GM21367 (cell line): Measurements from ENCODE around the gene GOLGA8M.
"Not testable (repeated sequence)": the region's sequence is repeated elsewhere in the genome, so short reads cannot be mapped to it uniquely, and the experiment has no call there.

ENCODE experiments used
- ATAC-seq: cut with Tn5 transposase; IDR thresholded peaks from one replicate; pipeline ENCODE4 v1.9.1; 2021; ENCODE audit not compliant: unreplicated experiment

The GOLGA8M gene, protein sequence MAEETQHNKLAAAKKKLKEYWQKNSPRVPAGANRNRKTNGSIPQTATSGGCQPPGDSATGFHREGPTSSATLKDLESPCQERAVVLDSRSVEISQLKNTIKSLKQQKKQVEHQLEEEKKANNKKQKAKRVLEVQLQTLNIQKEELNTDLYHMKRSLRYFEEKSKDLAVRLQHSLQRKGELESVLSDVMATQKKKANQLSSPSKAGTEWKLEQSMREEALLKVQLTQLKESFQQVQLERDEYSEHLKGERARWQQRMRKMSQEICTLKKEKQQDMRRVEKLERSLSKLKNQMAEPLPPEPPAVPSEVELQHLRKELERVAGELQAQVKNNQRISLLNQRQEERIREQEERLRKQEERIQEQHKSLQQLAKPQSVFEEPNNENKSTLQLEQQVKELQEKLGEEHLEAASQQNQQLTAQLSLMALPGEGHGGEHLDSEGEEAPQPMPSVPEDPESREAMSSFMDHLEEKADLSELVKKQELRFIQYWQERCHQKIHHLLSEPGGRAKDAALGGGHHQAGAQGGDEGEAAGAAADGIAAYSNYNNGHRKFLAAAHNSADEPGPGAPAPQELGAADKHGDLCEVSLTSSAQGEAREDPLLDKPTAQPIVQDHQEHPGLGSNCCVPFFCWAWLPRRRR

DNA sequence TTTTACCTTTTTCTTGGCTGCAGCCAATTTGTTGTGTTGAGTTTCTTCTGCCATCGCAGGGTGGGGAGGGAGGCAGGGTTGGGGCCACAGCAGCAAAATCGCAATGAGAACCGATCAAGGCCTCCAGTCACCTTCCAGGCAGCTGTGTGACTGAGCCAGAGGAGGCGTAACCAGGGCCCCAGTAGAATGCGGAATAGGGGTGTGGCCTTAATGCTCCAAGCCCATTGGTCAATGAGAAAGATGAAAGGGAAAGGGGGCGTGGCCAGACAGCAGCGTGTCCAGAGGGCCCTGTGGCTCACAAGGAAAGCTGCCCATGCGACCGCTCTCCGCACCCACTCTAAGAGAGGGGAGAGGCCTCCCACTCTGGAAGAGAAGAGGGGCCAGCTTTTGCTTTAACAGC, at the start of gene GOLGA8M:
TSS of gene GOLGA8M (minus strand) at position 152 of the 400 bp plus-strand sequence. CDS start at position 54, 98 bp downstream.
- ATAC-seq, result not testable (repeated sequence)

DNA sequence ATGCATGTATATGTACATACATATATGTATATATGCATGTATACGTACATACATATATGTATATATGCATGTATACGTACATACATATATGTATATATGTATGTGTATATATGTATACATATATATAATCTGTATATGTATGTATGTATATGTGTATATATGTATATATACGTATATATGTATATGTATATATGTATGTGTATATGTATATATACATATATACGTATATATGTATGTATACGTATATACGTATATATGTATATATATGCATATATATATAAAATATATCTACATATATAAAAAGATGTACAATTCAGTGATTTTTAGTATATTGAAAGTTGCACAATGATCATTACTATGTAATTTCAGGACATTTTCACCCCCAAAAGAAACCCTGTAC, 30.7 kb upstream of the GOLGA8M start:
- not testable (repeated sequence) for ATAC-seq

DNA sequence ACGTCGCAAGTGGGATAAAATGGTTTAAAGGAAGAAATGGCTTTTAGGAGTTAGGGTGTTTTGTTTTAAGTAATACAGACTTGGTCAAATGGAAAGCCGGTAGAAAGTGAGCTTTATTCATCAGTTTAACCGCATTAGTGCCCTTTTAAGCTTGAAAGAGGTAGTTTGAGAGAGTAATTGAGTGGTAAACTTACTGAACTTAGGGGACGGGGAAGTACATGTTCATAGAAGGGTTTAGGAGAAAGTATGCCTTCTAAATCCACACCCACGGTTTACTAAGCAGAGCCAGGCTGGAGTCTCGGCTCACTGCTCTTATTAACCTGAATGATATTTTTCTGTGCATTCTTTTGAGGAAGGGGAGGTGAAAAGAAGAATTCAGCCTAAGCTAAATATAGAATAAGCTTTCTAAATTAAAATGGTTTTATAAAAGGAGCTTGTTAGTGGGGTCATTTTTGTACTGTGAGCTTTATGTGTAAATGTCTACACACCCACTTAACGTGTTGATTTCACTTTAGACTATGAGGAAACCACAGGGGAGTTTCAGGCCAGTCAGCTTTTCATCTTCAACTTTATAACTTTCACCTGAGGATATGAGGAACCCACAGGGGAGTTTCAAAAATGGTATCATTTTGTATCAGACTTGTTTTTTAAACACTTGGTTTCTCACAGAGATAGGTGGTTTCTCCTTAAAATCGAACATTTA, 26.5 kb upstream of the GOLGA8M start:
- peak; percentile 32 for ATAC-seq

DNA sequence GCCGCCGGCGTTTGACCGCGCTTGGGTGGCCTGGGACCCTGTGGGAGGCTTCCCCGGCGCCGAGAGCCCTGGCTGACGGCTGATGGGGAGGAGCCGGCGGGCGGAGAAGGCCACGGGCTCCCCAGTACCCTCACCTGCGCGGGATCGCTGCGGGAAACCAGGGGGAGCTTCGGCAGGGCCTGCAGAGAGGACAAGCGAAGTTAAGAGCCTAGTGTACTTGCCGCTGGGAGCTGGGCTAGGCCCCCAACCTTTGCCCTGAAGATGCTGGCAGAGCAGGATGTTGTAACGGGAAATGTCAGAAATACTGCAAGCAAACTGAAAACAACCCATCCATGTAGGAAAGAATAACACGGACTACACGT, 26.0 kb upstream of the GOLGA8M start:
- not testable (repeated sequence) for ATAC-seq

DNA sequence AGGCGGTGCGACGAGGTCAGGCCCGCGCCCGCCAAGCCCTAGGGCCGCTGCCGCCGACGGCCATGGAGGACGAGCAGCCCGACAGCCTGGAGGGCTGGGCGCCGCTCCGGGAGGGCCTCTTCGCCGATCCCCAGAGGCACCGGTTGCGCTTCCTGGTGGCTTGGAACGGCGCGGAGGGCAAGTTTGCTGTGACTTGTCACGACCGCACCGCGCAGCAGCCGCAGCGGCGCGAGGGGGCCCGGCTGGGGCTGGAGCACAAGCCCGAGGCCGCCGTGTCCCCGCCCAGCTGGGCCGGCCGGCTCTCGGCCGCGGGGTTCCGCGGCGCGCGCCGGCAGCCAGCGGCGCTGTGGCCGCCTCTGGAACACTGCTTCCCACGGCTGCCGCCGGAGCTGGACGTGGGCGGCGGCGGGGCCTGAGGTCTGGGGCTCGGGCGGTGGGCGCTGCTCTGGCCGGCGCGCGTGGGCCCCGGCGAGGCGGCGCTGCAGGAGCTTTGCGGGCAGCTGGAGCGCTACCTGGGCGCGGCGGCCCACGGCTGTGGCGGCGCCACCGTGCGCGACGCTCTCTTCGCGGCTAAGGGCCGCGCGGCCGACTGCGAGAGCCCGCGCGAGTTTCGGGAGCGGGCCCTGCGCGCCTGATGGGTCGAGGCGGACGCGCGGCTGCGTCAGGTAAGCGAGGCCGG, 25.4 kb upstream of the GOLGA8M start:
- not testable (repeated sequence) for ATAC-seq

DNA sequence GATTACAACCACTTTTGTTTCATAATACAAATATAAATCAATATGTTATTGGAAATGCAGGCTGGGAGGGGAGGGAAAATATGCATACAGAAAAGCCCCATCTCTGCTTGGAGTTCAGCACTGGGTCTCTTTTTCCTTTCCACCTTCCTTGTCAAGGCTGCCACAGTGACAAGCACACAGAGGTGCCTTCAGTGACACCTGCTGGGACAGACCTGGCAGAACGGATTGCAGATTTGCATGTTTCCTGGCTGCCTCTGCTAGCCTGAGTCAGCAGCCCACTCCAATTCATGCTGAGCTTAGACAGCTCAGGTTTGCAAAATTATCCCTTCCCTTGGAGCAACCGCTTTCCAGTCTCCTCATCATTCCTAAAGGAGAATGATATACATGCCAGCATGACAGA, 15.8 kb upstream of the GOLGA8M start:
- ATAC-seq, result not testable (repeated sequence)

DNA sequence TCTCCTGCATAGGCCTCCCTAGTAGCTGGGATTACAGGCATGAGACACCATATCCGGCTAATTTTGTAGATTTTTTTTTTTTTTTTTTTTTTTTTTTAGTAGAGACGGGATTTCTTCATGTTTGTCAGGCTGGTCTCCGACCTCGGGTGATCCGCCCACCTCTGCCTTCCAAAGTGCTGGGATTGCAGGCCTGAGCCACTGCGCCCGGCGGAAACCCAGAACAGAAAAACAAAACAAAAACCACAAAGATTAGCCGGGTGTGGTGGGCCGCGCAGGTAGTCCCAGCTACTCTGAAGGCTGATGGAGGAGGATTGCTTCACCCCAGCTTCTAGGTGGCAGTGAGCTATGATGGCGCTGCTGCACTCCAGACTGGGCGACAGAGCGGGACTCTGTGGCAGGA, 14.8 kb upstream of the GOLGA8M start:
- not testable (repeated sequence) for ATAC-seq

DNA sequence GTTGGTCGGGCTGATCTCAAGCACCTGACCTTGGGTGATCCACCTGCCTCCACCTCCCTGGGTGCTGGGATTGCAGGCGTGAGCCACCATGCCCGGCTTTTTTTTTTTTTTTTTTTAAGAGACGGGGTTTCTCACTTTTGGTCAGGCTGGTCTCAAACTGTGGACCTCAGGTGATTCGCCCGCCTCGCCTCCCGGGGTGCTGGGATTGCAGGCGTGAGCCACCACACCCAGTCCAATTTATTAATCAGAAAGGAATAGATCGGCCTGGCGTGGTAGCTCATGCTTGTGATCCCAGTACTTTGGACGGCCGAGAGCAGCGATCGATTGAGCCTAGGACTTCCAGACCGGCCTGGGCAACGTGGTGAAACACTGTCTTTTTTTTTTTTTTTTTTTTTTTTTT, 13.9 kb upstream of the GOLGA8M start:
- no peak for ATAC-seq

DNA sequence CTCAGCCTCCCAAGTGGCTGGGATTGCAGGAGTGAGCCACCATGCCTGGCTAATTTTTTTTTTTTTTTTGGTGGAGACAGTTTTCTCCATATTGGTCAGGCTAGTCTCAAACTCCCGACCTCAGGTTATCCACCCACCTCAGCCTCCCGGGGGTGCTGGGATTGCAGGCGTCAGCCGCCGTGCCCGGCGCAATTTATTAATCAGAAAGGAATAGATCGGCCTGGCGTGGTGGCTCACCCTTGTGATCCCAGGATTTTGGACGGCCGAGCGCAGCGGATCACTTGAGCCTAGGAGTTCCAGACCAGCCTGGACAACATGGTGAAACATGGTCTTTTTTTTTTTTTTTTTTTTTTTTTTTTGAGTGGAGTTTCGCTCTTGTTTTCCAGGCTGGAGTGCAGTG, 13.3 kb upstream of the GOLGA8M start:
- no peak for ATAC-seq

DNA sequence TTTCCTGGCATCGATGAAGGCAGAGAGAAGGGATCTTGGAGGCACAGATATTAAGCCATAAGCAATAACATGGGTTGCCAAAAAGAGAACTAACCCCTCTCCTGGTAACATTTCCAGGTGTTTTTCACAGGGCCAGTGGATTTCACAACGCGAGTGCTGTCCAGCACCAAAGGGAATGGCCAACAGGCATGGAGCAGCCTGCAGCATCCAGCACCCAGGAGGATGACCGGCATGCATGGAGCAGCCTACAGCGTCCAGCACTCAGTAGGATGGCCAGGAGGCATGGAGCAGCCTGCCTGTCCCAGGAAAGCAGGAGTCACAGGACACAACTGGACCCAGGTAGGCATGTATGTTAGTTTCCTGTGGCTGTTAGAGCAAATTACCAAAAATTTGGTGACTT, 11.8 kb upstream of the GOLGA8M start:
- ATAC-seq, result not testable (repeated sequence)

DNA sequence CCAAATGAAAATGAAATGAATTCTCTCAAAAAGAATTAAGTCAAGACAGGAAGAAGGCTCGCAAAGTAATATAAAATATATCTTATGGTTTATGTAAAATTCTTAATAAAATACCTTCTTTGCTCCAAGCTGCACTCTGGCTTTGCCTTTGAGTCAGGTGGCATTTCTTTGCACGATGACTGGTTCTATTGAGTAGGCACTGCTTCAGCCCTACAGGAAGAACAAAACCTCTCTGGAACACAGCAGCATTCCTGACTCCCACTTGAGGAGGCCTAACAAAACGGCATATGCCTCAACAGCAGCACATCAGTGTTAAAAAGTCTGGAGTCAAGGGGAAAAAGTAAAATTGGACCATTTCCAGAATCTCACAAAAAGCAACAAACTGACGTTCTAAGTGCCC, 7.4 kb upstream of the GOLGA8M start:
- not testable (repeated sequence) for ATAC-seq

DNA sequence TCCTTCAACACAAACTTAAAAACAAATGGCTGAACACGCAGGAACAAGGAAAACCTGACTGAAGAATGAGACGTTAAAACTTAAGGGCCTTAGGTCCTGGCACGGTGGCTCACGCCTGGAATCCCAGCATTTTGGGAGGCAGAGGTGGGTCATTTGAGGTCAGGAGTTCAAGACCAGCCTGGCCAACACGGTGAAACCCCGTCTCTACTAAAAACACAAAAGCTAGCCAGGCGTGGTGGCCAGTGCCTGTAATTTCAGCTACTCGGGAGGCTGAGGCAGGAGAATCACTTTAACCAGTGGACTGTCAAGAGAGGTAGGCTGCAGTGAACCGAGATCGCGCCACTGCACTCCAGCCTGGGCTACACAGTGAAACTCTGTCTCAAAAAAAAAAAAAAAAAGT, 6.4 kb upstream of the GOLGA8M start:
- not testable (repeated sequence) for ATAC-seq

DNA sequence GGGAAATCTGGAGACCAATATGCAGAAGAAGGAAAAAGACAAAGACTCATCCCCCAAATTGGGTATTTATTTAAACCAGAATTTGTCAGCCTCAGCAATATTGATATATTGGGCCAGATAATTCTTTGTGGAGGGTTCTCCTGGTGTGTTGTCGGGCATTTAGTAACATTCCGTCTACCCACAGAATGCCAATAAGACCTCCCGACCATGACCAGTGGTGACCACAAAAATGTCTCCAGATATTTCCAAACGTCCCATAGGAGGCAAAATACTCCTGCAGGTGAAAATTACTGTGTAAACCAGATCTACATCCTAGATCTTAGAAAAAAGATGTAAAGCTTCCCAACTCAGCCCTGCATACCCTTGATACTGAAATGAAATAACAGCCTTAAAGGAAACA, 2.0 kb upstream of the GOLGA8M start:
- not testable (repeated sequence) for ATAC-seq

DNA sequence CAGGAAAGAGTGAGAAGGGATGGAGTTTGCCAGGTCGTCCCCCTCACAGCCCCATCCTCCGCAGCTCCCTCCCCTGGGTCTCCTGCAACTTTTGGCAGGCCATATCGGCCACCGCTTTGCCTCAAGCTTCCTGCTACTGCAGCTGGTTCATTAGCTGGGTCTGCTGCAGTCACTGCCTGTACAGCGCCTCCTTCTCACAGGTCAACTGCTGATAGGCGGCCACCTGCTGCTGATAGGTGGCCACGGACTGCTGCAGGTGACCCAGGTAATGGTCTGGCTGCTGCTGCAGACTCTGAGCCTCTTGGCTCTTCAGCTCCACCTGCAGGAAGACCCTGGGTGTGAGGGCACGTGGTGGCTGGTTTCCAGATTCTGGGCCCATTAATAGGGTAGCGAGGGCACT, 8.3 kb downstream of the GOLGA8M start:
- not testable (repeated sequence) for ATAC-seq

DNA sequence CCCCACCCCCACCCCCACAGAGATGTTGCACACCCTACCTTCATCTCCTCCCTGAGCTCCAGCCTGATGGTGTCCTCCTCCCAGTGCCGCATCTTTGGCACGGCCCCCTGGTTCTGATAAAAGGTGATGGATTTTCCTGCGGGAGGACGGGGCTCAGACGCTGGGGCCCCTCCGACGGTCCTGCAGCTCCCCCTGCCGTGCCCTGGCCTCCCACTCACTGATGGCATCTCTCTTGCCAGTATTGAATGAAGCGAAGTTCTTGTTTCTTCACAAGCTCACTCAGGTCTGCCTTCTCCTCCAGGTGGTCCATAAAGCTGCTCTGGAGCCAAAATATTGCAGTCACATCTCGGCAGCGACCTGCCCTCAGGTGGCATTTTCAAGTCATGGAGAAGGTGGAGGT, 9.8 kb downstream of the GOLGA8M start:
- ATAC-seq, result not testable (repeated sequence)

DNA sequence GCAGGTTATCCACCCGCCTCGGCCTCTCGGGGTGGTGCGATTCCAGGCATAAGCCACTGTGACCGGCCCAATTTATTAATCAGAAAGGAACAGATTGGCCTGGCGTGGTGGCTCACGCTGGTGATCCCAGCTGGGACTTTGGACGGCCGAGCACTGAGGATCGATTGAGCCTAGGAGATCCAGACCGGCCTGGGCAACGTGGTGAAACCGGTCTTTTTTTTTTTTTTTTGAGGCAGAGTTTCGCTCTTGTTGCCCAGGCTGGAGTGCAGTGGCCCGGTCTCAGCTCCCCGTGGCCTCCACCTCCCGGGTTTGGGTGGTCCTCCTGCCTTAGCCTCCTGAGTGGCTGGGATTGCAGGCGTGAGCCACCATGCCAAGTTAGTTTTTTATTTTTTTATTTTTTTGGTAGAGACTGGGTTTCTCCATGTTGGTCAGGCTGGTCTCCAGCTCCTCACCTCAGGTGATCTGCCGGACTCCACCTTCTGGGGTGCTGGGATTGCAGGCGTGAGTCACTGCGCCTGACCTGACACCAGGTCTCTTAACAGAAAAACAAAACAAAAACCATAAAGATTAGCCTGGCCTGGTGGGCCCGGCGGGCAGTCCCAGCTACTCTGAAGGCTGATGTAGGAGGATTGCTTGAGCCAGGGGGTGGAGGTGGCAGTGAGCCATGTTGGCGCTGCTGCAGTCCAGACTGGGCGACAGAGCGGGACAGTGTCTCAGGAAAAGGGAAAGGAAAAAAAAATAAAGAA, 18.0 kb downstream of the GOLGA8M start:
- ATAC-seq, result not testable (repeated sequence)

DNA sequence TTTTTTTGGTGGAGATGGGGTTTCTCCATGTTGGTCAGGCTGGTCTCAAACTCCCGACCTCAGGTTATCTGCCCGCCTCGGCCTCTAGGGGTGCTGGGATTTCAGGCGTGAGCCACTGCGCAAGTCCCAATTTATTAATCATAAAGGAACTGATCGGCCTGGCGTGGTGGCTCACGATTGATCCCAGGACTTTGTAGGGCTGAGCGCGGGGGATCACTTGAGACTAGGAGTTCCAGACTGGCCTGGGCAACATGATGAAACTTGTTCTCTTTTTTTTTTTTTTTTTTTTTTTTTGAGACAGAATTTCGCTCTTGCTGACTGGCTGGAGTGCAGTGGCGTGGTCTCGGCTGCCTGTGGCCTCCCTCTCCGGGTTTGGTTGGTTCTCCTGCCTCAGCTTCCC, 19.2 kb downstream of the GOLGA8M start:
- ATAC-seq, result not testable (repeated sequence)

DNA sequence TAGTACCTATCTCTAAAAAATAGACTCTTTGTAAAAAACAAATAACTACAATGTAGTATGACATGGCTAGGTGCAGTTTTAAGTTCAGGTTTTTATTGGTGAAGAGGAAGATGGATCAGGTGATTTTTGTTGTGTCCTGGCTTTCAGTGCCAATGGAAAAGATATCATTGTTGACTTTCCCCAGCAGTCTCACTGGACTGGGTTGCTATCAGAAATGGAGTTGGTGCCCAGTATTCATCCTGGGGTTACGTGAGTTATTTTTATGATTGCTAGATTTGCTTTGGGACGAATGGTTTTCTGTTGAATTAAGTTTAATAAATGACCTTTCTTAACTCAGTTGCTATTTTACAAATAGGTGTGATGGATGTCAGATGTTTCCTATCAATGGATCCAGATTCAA, 38.7 kb downstream of the GOLGA8M start:
- not testable (repeated sequence) for ATAC-seq

DNA sequence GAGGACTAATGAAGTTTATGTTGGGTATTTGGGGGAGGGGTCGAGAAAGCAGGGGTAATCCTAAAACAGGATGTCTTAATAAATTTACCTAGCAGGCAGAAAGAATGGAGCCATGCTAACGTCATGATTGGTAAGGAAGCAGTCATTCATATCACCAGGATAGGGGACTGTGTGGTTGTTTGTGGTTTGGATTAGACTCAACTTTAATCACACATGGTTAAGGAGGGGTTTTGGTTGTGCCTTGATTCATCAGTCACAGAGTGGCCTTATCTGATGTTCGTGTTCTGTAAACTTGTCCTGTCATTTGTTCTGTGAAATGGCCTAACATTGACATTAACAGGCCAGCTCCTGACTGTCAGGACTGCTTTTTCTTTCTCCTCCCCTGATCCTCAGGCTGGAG, 40.1 kb downstream of the GOLGA8M start:
- ATAC-seq, result not testable (repeated sequence)

DNA sequence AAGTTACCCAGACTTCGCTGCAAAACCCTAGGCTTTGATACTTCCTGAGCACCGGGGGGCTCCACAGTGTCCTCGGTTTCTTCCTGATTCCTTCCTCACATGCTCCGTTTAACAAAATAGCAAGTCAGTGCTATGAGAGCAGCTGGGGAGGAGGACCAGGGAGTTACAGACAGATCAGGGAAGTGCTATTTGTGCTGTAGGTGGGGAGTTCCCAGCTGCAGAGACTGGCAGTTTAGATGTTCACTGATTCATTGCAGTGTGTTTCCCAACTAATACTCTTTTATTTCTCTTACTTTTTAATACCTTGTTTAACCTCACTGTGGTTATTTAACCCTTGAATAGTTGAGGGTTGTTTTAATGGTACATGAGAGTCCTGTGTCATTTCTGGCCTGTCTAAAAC, 45.8 kb downstream of the GOLGA8M start:
- not testable (repeated sequence) for ATAC-seq
